PC-9 (cell line): Measurements from ENCODE around the gene RPL19.

Experiments
- EZH2 ChIP-seq: fragments of 200-600 bp; sonication (generic); IDR thresholded peaks from 2 replicates; pipeline ENCODE4 v1.8.0; 2017; ENCODE audit warnings: antibody characterized with exemption, low read depth
- TF ChIP-seq, protein P1 (sequence below): fragments of 200-600 bp; sonication (generic); conservative IDR thresholded peaks from 2 replicates; pipeline ENCODE4 v1.6.1; 2017; ENCODE audit warnings: mixed run types, antibody characterized with exemption, mild to moderate bottlenecking, moderate library complexity

DNA sequence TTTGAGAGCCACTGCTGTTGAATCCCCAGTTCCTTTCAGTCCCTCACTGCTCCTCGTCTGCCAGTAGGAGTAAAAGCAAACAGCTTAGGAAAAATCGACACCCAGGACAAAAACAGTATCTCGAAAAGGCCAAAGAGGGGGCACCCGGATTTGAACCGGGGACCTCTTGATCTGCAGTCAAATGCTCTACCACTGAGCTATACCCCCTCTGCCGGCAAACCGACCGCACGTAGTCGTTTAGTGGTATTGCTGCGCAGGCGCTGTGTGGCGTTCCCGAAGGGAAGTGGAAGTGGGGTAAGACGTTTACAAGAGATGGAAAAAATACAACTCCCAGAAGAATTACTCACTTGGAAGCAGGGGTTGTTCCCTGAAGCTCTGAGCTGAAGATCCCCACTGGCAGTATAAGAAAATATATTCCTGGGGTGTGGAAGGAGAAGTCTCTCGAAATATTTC lies 46.5 kb upstream of the RPL19 start:
- TF ChIP-seq, protein P1, sequence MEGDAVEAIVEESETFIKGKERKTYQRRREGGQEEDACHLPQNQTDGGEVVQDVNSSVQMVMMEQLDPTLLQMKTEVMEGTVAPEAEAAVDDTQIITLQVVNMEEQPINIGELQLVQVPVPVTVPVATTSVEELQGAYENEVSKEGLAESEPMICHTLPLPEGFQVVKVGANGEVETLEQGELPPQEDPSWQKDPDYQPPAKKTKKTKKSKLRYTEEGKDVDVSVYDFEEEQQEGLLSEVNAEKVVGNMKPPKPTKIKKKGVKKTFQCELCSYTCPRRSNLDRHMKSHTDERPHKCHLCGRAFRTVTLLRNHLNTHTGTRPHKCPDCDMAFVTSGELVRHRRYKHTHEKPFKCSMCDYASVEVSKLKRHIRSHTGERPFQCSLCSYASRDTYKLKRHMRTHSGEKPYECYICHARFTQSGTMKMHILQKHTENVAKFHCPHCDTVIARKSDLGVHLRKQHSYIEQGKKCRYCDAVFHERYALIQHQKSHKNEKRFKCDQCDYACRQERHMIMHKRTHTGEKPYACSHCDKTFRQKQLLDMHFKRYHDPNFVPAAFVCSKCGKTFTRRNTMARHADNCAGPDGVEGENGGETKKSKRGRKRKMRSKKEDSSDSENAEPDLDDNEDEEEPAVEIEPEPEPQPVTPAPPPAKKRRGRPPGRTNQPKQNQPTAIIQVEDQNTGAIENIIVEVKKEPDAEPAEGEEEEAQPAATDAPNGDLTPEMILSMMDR: no peak
- TF ChIP-seq EZH2: no peak
